HUES64 (cell line): Measurements from ENCODE around the gene HINT1.
"Not testable (repeated sequence)": the region's sequence is repeated elsewhere in the genome, so short reads cannot be mapped to it uniquely, and the experiment has no call there.

ENCODE experiments used
- H3K27ac ChIP-seq: 2 replicates; pipeline ENCODE4 v1.7.0; 2013; ENCODE audit warnings: low read depth, low read length, inconsistent platforms
- H3K27me3 ChIP-seq: 2 replicates; pipeline ENCODE4 v1.6.1; 2013; ENCODE audit warnings: mild to moderate bottlenecking, low read length; ENCODE audit not compliant: insufficient read depth
- H3K36me3 ChIP-seq: 2 replicates; pipeline ENCODE4 v1.6.1; 2013; ENCODE audit warnings: mild to moderate bottlenecking, low read length; ENCODE audit not compliant: insufficient read depth
- H3K4me1 ChIP-seq: 2 replicates; pipeline ENCODE4 v1.6.1; 2013; ENCODE audit warnings: mild to moderate bottlenecking, low read length, moderate library complexity; ENCODE audit not compliant: insufficient read depth
- H3K4me3 ChIP-seq: 2 replicates; pipeline ENCODE4 v1.5.1; 2013; ENCODE audit warnings: mild to moderate bottlenecking, low read length, moderate library complexity
- H3K9ac ChIP-seq: 2 replicates; pipeline ENCODE4 v1.6.1; 2013; ENCODE audit warnings: mild to moderate bottlenecking, low read depth, low read length
- H3K9me3 ChIP-seq: 2 replicates; pipeline ENCODE4 v1.6.1; 2013; ENCODE audit warnings: low read depth, low read length; ENCODE audit not compliant: insufficient read depth
- WGBS: fragments of 150-250, 120-280 bp; methylation state at CpG from one replicate; pipeline ENCODE4 v1.1.7; 2013; ENCODE audit warnings: missing lambda C conversion rate; 5-methylcytosine and 5-hydroxymethylcytosine counted together

HINT1 gene

GRCh38 chr5:131148835-131149234, 16.2 kb downstream of the HINT1 start:
- Histone ChIP-seq H3K9me3 (no peaks in the 10 kb centered on the region), H3K4me1 (no peaks in the 10 kb centered on the region), H3K4me3 (no peak overlapping the region), H3K27me3 (no peaks in the 10 kb centered on the region), H3K36me3 (no peaks in the 10 kb centered on the region), H3K27ac (no peak overlapping the region), H3K9ac (no peak overlapping the region)
- WGBS: 92% methylated on average over 2 of the region's 2 CpGs

- no peaks in the 10 kb centered on the region for H3K4me1 ChIP-seq
- H3K27me3 ChIP-seq: no peaks in the 10 kb centered on the region
- H3K9me3 ChIP-seq: no peaks in the 10 kb centered on the region
- no peak overlapping the region for H3K9ac ChIP-seq
- no peak overlapping the region for H3K27ac ChIP-seq
- H3K36me3 ChIP-seq: no peaks in the 10 kb centered on the region
- H3K4me3 ChIP-seq: no peak overlapping the region
Observed at GRCh38 chr5:131147258-131147657, 17.8 kb downstream of the HINT1 start.

GRCh38 chr5:131142970-131143617, 22.0 kb downstream of the HINT1 start:
- 72% methylated on average over 2 of the region's 3 CpGs for WGBS

GRCh38 chr5:131139321-131139720, 25.7 kb downstream of the HINT1 start:
- Histone ChIP-seq H3K9me3 (peaks cover 7% of the 10 kb centered on the region; the same call in 1 of the 2 replicates), H3K27ac (no peak overlapping the region), H3K27me3 (no peaks in the 10 kb centered on the region), H3K4me1 (no peaks in the 10 kb centered on the region), H3K4me3 (no peak overlapping the region), H3K36me3 (no peaks in the 10 kb centered on the region), H3K9ac (no peak overlapping the region)
- WGBS: 94% methylated on average over 2 of the region's 2 CpGs

More at GRCh38 chr5:131142970-131143617, 22.0 kb downstream of the HINT1 start:
- H3K4me3 ChIP-seq: no peak overlapping the region
- no peaks in the 10 kb centered on the region for H3K4me1 ChIP-seq
- H3K36me3 ChIP-seq: no peaks in the 10 kb centered on the region
- peaks cover 7% of the 10 kb centered on the region; the same call in 1 of the 2 replicates for H3K9me3 ChIP-seq
- H3K9ac ChIP-seq: no peak overlapping the region
- no peaks in the 10 kb centered on the region for H3K27me3 ChIP-seq
- no peak overlapping the region for H3K27ac ChIP-seq

- not testable (repeated sequence) for H3K4me1 ChIP-seq, H3K27me3 ChIP-seq, H3K36me3 ChIP-seq, H3K4me3 ChIP-seq, H3K27ac ChIP-seq, H3K9me3 ChIP-seq, H3K9ac ChIP-seq
- 71% methylated on average over 5 of the region's 5 CpGs for WGBS
Observed at GRCh38 chr5:131138406-131138805, 26.6 kb downstream of the HINT1 start.

- H3K27me3 ChIP-seq, H3K9ac ChIP-seq, H3K27ac ChIP-seq, H3K4me3 ChIP-seq, H3K4me1 ChIP-seq, H3K9me3 ChIP-seq, H3K36me3 ChIP-seq: not testable (repeated sequence)
- WGBS: 100% methylated on average over 1 of the region's 2 CpGs
Observed at GRCh38 chr5:131133091-131133490, 32.0 kb downstream of the HINT1 start.

GRCh38 chr5:131129306-131129705, 35.8 kb downstream of the HINT1 start:
- Histone ChIP-seq H3K27me3 (no peaks in the 10 kb centered on the region), H3K4me1 (no peaks in the 10 kb centered on the region), H3K27ac (no peak overlapping the region), H3K9ac (no peak overlapping the region), H3K9me3 (peaks cover 15% of the 10 kb centered on the region; the same call in 1 of the 2 replicates), H3K36me3 (no peaks in the 10 kb centered on the region), H3K4me3 (no peak overlapping the region)
- WGBS: no CpG with 5 or more reads among the region's 4 CpGs

- H3K27me3 ChIP-seq, H3K4me1 ChIP-seq, H3K36me3 ChIP-seq, H3K4me3 ChIP-seq, H3K9ac ChIP-seq, H3K27ac ChIP-seq: not testable (repeated sequence)
- 97% methylated on average over 2 of the region's 2 CpGs for WGBS
- peaks cover 28% of the 10 kb centered on the region for H3K9me3 ChIP-seq
Observed at GRCh38 chr5:131127244-131127643, 37.8 kb downstream of the HINT1 start.

- Histone ChIP-seq H3K4me3 (no peak overlapping the region), H3K27ac (no peak overlapping the region), H3K36me3 (no peaks in the 10 kb centered on the region), H3K9ac (no peak overlapping the region), H3K4me1 (no peaks in the 10 kb centered on the region), H3K27me3 (no peaks in the 10 kb centered on the region), H3K9me3 (no peaks in the 10 kb centered on the region)
- 84% methylated on average over 2 of the region's 2 CpGs for WGBS
Observed at GRCh38 chr5:131114754-131115153, 50.3 kb downstream of the HINT1 start.

GRCh38 chr5:131112424-131112823, 52.6 kb downstream of the HINT1 start:
- Histone ChIP-seq H3K36me3 (no peaks in the 10 kb centered on the region), H3K4me3 (no peak overlapping the region), H3K9ac (no peak overlapping the region), H3K27me3 (no peaks in the 10 kb centered on the region), H3K27ac (no peak overlapping the region), H3K9me3 (no peaks in the 10 kb centered on the region), H3K4me1 (no peaks in the 10 kb centered on the region)
- 91% methylated on average over 13 of the region's 13 CpGs for WGBS

- Histone ChIP-seq H3K9ac (no peak overlapping the region), H3K36me3 (no peaks in the 10 kb centered on the region), H3K27ac (no peak overlapping the region), H3K4me1 (no peaks in the 10 kb centered on the region), H3K27me3 (no peaks in the 10 kb centered on the region), H3K9me3 (no peaks in the 10 kb centered on the region), H3K4me3 (no peak overlapping the region)
- no CpG with 5 or more reads among the region's 5 CpGs for WGBS
Observed at GRCh38 chr5:131110256-131110594, 54.8 kb downstream of the HINT1 start.
